Measurements from ENCODE around the gene LDLRAD3.

- no peak for TF ChIP-seq EZH2 (IDR thresholded peaks at IDR 0.05)
- TF ChIP-seq EZH2phosphoT487 (IDR thresholded peaks at IDR 0.05) = no peak
Measured at GRCh38 chr11:36241497-36241896, 297.6 kb downstream of the LDLRAD3 start.
